ENCODE results near the gene NCKAP5.

- no peak for TF ChIP-seq CTCF (IDR thresholded peaks at IDR 0.05 in 4 of 5, conservative IDR thresholded peaks at IDR 0.05 in 1 of 5)
- no peak for TF ChIP-seq POLR2A (IDR thresholded peaks at IDR 0.05)
These were observed 318.9 kb downstream of the NCKAP5 start for GRCh38 chr2:133249362-133249761.
